ENCODE data around the gene ABHD14A. TPM values are rescaled to one million over a fixed set of nuclear protein-coding genes. Genes with fewer than 3 reads are reported as not detected.

ABHD14A gene
- total and polyA plus RNA-seq, 2 of the 13 experiments (the other 11 are each of a cell fraction or from before 2014, with no cell fraction given) = 29.5 to 46.9 TPM

DNA sequence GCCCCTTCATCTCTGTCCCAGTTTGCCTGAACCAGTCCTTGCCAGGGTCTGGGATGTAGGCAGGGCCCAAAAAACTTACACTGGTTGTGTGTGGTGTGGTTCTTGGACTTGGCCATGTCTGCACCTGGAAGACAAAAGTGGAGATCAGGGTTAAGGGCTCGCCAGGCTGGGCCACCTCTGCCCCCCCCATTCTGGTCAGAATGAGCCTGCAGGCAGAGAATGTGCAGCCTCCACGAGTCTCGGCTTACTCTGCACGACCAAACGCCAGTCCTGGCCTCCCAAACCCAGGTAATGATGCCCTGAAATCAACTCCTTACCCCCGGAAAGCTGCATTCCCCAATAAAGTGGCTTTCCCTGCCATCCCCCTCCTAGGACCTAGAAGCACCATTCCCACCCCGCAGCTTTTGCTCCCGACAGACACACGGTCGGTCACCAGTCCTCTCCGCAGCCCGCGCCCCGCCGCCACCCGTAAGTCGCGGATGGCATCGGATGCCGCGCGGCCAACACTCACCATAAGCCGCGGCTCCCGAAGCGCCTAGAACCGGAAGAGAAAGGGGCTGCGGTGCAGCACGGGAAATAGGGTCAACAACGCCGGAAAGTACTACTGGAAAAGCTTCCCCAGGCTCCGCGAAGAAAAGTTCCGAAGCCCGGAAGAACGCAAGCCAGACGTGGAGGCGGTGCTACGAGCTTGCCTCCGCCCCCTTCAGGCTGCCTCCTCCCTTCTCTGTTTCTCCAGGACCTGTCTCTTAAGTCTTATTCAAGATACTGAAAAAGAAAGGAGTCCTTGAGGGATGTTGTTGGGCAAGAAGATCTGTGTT, 20.7 kb downstream of the ABHD14A start, which contains the start of gene RPL29 (continued):
- TF ChIP-seq SOX13 (IDR thresholded peaks at IDR 0.05) (no peak), SOX13 (CRISPR knock-in tag; conservative IDR thresholded peaks at IDR 0.05 in 1 of 2, IDR thresholded peaks at IDR 0.05 in 1 of 2) (peak in 1 of 2 experiments; percentile 62; a peak in 2 of 4 replicates), ZNF17 (CRISPR knock-in tag; IDR thresholded peaks at IDR 0.05) (peak; percentile 68; the same call in 1 of the 2 replicates), ZNF775 (CRISPR knock-in tag; IDR thresholded peaks at IDR 0.05; ENCODE audit: borderline replicate concordance) (peak; percentile 81; the same call in 1 of the 2 replicates), JUND (CRISPR knock-in tag; IDR thresholded peaks at IDR 0.05) (no peak), SAFB2 (CRISPR knock-in tag; IDR thresholded peaks at IDR 0.05; ENCODE audit: borderline replicate concordance, low read depth) (peak; percentile 41; the same call in 1 of the 2 replicates), MAFK (conservative IDR thresholded peaks at IDR 0.05 in 1 of 2, IDR thresholded peaks at IDR 0.05 in 1 of 2; ENCODE audit: low read length in 2 of 2) (no peak), SYNCRIP (IDR thresholded peaks at IDR 0.05; ENCODE audit: insufficient read depth, low read depth, low read length) (no peak), ZNF234 (CRISPR knock-in tag; conservative IDR thresholded peaks at IDR 0.05) (no peak), KAT2B (IDR thresholded peaks at IDR 0.05; ENCODE audit: borderline replicate concordance, low read depth, low read length) (no peak), ZNF282 (IDR thresholded peaks at IDR 0.05; ENCODE audit: partially characterized antibody) (no peak), CREM (IDR thresholded peaks at IDR 0.05) (peak; percentile 86), CREM (CRISPR knock-in tag; IDR thresholded peaks at IDR 0.05) (no peak), ZSCAN12 (CRISPR knock-in tag; IDR thresholded peaks at IDR 0.05) (peak; percentile 33; the same call in 1 of the 2 replicates), ZBTB20 (CRISPR knock-in tag; IDR thresholded peaks at IDR 0.05; ENCODE audit: borderline replicate concordance, low read depth) (peak; percentile 65)
- TF ChIP-seq, protein P1, sequence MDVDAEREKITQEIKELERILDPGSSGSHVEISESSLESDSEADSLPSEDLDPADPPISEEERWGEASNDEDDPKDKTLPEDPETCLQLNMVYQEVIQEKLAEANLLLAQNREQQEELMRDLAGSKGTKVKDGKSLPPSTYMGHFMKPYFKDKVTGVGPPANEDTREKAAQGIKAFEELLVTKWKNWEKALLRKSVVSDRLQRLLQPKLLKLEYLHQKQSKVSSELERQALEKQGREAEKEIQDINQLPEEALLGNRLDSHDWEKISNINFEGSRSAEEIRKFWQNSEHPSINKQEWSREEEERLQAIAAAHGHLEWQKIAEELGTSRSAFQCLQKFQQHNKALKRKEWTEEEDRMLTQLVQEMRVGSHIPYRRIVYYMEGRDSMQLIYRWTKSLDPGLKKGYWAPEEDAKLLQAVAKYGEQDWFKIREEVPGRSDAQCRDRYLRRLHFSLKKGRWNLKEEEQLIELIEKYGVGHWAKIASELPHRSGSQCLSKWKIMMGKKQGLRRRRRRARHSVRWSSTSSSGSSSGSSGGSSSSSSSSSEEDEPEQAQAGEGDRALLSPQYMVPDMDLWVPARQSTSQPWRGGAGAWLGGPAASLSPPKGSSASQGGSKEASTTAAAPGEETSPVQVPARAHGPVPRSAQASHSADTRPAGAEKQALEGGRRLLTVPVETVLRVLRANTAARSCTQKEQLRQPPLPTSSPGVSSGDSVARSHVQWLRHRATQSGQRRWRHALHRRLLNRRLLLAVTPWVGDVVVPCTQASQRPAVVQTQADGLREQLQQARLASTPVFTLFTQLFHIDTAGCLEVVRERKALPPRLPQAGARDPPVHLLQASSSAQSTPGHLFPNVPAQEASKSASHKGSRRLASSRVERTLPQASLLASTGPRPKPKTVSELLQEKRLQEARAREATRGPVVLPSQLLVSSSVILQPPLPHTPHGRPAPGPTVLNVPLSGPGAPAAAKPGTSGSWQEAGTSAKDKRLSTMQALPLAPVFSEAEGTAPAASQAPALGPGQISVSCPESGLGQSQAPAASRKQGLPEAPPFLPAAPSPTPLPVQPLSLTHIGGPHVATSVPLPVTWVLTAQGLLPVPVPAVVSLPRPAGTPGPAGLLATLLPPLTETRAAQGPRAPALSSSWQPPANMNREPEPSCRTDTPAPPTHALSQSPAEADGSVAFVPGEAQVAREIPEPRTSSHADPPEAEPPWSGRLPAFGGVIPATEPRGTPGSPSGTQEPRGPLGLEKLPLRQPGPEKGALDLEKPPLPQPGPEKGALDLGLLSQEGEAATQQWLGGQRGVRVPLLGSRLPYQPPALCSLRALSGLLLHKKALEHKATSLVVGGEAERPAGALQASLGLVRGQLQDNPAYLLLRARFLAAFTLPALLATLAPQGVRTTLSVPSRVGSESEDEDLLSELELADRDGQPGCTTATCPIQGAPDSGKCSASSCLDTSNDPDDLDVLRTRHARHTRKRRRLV (CRISPR knock-in tag; IDR thresholded peaks at IDR 0.05) = peak; percentile 46; the same call in 1 of the 2 replicates
- TF ChIP-seq, protein P2, sequence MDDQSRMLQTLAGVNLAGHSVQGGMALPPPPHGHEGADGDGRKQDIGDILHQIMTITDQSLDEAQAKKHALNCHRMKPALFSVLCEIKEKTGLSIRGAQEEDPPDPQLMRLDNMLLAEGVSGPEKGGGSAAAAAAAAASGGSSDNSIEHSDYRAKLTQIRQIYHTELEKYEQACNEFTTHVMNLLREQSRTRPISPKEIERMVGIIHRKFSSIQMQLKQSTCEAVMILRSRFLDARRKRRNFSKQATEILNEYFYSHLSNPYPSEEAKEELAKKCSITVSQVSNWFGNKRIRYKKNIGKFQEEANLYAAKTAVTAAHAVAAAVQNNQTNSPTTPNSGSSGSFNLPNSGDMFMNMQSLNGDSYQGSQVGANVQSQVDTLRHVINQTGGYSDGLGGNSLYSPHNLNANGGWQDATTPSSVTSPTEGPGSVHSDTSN (CRISPR knock-in tag; IDR thresholded peaks at IDR 0.05; ENCODE audit: borderline replicate concordance) = no peak
- TF ChIP-seq, protein P3, sequence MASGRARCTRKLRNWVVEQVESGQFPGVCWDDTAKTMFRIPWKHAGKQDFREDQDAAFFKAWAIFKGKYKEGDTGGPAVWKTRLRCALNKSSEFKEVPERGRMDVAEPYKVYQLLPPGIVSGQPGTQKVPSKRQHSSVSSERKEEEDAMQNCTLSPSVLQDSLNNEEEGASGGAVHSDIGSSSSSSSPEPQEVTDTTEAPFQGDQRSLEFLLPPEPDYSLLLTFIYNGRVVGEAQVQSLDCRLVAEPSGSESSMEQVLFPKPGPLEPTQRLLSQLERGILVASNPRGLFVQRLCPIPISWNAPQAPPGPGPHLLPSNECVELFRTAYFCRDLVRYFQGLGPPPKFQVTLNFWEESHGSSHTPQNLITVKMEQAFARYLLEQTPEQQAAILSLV (CRISPR knock-in tag; IDR thresholded peaks at IDR 0.05; ENCODE audit: borderline replicate concordance) = peak; percentile 86
- TF ChIP-seq, protein P4, sequence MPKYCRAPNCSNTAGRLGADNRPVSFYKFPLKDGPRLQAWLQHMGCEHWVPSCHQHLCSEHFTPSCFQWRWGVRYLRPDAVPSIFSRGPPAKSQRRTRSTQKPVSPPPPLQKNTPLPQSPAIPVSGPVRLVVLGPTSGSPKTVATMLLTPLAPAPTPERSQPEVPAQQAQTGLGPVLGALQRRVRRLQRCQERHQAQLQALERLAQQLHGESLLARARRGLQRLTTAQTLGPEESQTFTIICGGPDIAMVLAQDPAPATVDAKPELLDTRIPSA (CRISPR knock-in tag; IDR thresholded peaks at IDR 0.05; ENCODE audit: borderline replicate concordance) = no peak
- TF ChIP-seq, protein P5, sequence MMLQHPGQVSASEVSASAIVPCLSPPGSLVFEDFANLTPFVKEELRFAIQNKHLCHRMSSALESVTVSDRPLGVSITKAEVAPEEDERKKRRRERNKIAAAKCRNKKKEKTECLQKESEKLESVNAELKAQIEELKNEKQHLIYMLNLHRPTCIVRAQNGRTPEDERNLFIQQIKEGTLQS (CRISPR knock-in tag; IDR thresholded peaks at IDR 0.05) = peak; percentile 50; the same call in 1 of the 2 replicates

All from HepG2 (cell line).